Measurements from ENCODE around the gene CXCR6.
A peak's percentile ranks its signal among the peaks of the same experiment; 100 is the strongest.

CXCR6 gene

GRCh38 chr3:45923755-45924154 is 19.5 kb upstream of the CXCR6 start:
- intact Hi-C loops (cut with DNase I; ENCODE audit: low total_unique reads): no loop called here
- no peak for TF ChIP-seq CTCF (IDR thresholded peaks at IDR 0.05)
- peak in 1 of 2 donors; percentile 33 for DNase-seq
- Histone ChIP-seq H3K27ac (no peak overlapping the region), H3K36me3 (peaks cover 75 to 93% (median 81%) of the 10 kb centered on the region in 3 donors), H3K4me3 (no peak overlapping the region), H3K4me1 (no peaks in the 10 kb centered on the region), H3K27me3 (no peaks in the 10 kb centered on the region), H3K9me3 (no peaks in the 10 kb centered on the region)

- Histone ChIP-seq H3K4me1 (no peaks in the 10 kb centered on the region), H3K9me3 (no peaks in the 10 kb centered on the region), H3K27me3 (no peaks in the 10 kb centered on the region), H3K4me3 (no peak overlapping the region), H3K36me3 (peaks cover 76 to 93% (median 82%) of the 10 kb centered on the region in 3 donors), H3K27ac (no peak overlapping the region)
- no peak for DNase-seq
- intact Hi-C loops (cut with DNase I; ENCODE audit: low total_unique reads): no loop called here
- TF ChIP-seq CTCF (IDR thresholded peaks at IDR 0.05): no peak
Measured at GRCh38 chr3:45927881-45928280, 15.4 kb upstream of the CXCR6 start.

GRCh38 chr3:45929042-45929679 is 14.1 kb upstream of the CXCR6 start:
- peak; percentile 21 to 37 for TF ChIP-seq CTCF (IDR thresholded peaks at IDR 0.05)
- peak in 1 of 2 donors; percentile 64 for DNase-seq
- Histone ChIP-seq H3K27me3 (no peaks in the 10 kb centered on the region), H3K4me1 (no peaks in the 10 kb centered on the region), H3K4me3 (no peak overlapping the region), H3K9me3 (no peaks in the 10 kb centered on the region), H3K36me3 (peaks cover 73 to 91% (median 75%) of the 10 kb centered on the region in 3 donors), H3K27ac (no peak overlapping the region)
- intact Hi-C loops (cut with DNase I; ENCODE audit: low total_unique reads): no loop called here

- TF ChIP-seq CTCF (IDR thresholded peaks at IDR 0.05): no peak
- Histone ChIP-seq H3K36me3 (peaks cover 86 to 97% (median 87%) of the 10 kb centered on the region in 3 donors), H3K4me1 (no peaks in the 10 kb centered on the region), H3K27ac (no peak overlapping the region), H3K4me3 (no peak overlapping the region), H3K27me3 (no peaks in the 10 kb centered on the region), H3K9me3 (no peaks in the 10 kb centered on the region)
- intact Hi-C loops (cut with DNase I; ENCODE audit: low total_unique reads): no loop called here
- DNase-seq: peak in 1 of 2 donors; percentile 19
Measured at GRCh38 chr3:45931496-45931895, 11.8 kb upstream of the CXCR6 start.

- intact Hi-C loops (cut with DNase I; ENCODE audit: low total_unique reads): no loop called here
Measured at GRCh38 chr3:45932112-45932511, 11.2 kb upstream of the CXCR6 start.

More at GRCh38 chr3:45932112-45932511, 11.2 kb upstream of the CXCR6 start:
- Histone ChIP-seq H3K9me3 (no peaks in the 10 kb centered on the region), H3K27ac (no peak overlapping the region), H3K4me3 (no peak overlapping the region), H3K4me1 (no peaks in the 10 kb centered on the region), H3K36me3 (peaks cover 85 to 98% (median 91%) of the 10 kb centered on the region in 3 donors), H3K27me3 (no peaks in the 10 kb centered on the region)
- TF ChIP-seq CTCF (IDR thresholded peaks at IDR 0.05): no peak
- peak in 1 of 2 donors; percentile 27 for DNase-seq

All from tibial artery (tissue), 4 donors.